ENCODE results near the gene FUCA1.

- no peak for TF ChIP-seq CTCF (IDR thresholded peaks at IDR 0.05)
- TF ChIP-seq EZH2 (IDR thresholded peaks at IDR 0.05): no peak
- no peak for TF ChIP-seq EZH2phosphoT487 (IDR thresholded peaks at IDR 0.05)
Measured at GRCh38 chr1:23910144-23910543, 42.1 kb upstream of the FUCA1 start.

Data from neural progenitor cell (in vitro differentiated cells).